GM12801 (cell line): ENCODE data around the gene PRKAB2.

Experiments used
- TF ChIP-seq, protein P1 (sequence below): IDR thresholded peaks from one replicate; pipeline ENCODE4 v1.5.1; 2011; ENCODE audit warnings: control low read depth; ENCODE audit not compliant: insufficient read length; ENCODE audit errors: extremely low read depth

The PRKAB2 gene

DNA sequence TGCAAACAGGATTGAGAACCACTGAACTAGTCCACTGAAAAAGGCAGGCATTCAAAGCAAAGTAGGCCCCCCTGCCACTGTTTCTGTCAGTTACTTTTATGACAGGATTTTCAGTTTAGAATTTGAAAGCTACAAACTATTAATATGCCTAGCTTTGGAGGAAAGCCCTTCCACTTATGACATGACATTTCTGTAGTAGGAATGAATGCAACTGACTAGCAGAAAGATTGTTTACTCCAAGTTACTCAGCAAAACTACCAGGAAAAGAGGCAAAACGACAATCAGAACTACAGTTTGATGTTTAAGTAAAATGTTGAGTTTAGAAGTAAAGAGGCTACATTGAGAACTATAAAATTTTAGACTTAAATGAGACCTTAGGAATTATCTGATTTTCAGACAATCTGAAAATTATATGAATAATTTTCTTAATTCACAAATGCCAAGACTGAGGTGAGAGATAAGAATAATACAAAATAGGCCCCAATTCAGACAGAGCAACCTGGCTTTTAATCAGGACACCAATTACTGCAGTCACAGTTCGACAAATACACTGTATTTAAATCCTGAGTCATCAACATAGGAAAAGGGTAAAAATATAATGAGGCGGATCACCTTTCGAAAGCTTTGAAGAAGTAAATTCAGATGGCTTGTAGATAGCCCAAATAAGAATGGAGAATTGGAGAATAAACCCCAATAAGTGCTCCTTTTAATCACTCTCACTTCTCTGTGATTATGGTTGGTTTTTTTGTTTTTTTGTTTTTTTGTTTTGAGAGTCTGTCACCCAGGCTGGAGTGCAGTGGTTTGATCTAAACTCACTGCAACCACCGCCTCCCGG, 2.2 kb downstream of the PRKAB2 start:
- TF ChIP-seq, protein P1, sequence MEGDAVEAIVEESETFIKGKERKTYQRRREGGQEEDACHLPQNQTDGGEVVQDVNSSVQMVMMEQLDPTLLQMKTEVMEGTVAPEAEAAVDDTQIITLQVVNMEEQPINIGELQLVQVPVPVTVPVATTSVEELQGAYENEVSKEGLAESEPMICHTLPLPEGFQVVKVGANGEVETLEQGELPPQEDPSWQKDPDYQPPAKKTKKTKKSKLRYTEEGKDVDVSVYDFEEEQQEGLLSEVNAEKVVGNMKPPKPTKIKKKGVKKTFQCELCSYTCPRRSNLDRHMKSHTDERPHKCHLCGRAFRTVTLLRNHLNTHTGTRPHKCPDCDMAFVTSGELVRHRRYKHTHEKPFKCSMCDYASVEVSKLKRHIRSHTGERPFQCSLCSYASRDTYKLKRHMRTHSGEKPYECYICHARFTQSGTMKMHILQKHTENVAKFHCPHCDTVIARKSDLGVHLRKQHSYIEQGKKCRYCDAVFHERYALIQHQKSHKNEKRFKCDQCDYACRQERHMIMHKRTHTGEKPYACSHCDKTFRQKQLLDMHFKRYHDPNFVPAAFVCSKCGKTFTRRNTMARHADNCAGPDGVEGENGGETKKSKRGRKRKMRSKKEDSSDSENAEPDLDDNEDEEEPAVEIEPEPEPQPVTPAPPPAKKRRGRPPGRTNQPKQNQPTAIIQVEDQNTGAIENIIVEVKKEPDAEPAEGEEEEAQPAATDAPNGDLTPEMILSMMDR = no peak

DNA sequence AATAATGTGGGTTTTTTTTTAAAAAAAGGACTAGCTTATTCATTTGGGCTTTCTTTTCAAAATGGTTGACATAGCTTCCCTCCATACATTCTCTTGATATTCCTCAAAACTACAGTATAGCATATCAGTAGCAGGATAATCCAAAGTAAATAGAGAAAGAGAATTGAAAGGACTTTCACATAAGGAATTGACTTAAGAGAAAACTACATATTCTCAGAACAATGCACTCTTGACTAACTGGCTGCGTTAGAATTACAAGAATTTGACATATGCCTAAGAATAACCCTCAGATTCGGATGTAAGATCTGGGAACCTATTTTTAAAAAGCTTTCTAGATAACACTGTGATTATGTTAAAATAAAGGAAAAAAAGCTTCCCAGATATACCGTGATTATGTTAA, 3.1 kb downstream of the PRKAB2 start:
- TF ChIP-seq, protein P1 = no peak

DNA sequence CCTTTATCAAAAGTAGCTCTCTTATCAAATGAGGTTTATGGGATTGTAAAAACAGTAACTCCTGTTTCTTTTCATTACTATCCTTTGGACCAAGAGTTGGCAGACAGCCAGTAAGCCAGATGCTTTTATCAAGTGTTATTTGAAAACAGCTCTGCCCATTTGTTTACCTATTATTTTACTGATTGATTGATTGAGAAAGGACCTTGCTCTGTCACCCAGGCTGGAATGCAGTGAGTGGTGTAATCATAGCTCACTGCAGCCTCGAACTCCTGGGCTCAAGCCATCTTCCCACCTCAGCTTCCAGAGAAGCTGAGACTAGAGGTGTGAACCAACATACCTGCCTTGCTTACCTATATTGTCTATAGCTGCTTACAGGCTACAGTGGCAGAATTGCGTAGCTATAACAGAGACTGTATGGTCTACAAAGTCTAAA, 3.6 kb downstream of the PRKAB2 start:
- TF ChIP-seq, protein P1 = no peak

DNA sequence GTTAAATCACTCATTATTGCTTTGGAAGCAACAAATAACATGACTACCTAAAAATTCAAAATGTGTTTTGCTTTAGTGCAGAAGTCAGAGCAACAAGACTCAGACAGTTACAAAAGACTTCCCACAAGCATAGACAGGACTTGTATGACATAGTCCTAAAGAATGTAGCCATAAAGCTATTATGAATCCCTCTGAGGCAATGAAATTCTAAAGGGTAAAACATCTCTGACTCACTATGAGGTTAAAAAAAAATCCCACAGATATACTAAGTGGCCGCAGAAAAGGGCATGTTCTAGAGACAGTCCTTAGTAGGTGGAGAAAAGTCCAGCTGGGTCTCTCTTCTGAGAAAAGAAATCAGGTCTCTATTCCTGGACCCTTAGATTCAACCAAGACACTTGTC, 4.9 kb downstream of the PRKAB2 start:
- TF ChIP-seq, protein P1 = no peak

DNA sequence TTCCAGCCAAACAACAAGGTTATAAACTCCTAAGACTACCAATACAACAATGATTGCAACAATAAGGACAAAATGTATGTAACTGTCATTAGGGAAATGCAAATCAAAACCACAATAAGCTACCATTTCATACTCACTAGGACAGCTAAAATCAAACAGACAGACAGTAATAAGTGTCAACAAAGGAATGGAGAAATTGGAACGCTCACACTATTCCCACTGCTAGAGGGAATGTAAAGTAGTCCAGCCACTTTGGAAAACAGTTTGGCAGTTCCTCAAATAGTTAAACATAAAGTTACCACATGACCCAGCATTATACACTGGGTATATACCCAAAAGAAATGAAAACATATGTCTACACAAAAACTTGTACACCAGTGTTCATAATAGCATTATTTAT, 9.3 kb downstream of the PRKAB2 start:
- TF ChIP-seq, protein P1 = no peak

DNA sequence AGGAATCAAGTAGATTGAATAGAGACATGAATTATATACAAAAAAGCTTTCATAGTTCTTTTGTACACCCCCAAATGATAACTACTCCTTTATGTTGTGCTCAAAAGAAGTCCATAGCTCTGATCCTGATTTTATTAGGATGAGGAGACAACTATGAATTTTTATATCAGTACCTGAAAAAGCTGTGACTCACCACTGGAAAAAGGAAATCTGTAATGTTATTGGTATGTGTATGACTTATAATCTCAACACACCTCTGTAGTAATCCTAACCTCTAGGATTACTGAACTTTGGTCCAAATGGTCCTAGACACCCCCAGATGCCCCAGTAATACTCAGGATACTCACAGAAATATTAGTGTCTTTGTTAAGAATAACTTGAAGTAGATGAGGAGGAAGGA, 10.2 kb downstream of the PRKAB2 start:
- TF ChIP-seq, protein P1 = no peak

DNA sequence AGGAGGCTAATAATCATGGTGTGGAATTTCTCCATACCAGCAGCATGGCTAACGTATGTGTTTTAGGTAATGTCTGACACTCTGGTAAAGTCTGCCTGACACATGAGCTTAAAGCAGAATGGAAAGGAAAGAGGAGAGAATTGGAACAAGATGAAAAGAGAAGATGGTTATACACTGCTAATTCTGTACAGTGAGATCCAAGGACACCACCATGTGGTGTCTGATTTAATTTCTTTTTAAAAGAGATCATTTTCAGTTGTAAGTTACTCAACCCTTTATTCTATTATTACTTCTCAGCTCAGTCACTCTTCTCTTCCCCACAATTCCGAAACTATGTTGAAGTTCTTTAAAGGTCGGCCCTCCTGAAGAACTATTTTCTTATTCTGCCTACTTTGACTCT, 15.6 kb downstream of the PRKAB2 start:
- TF ChIP-seq, protein P1 = no peak

DNA sequence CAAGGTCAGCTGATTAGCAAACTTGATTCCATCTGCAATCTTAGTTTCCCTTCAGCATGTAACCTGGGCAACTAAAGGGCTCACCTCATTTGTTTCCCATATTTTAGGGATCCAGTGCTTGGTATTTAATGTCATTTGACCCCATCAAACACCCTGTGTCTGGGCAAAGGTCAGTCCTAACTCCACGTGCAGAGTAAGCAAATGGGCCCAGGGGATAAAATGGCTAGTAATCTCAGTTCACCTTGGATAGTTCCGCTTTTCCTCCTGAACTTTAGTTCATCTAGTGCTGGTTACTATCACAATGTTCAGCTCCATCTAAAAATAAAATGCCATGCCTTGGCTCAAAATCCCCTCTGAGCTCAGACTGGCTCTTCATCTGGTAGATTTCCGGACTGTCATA, 19.5 kb downstream of the PRKAB2 start:
- TF ChIP-seq, protein P1 = no peak
